ENCODE results near the gene SPATA12.

The SPATA12 gene

GRCh38 chr3:57120040-57120439, 59.6 kb downstream of the SPATA12 start:
- DNase-seq (ENCODE audit: low read depth) = no peak
- H3K4me3 ChIP-seq (ENCODE audit: low read length) = no peak overlapping the region
- TF ChIP-seq, protein P1, sequence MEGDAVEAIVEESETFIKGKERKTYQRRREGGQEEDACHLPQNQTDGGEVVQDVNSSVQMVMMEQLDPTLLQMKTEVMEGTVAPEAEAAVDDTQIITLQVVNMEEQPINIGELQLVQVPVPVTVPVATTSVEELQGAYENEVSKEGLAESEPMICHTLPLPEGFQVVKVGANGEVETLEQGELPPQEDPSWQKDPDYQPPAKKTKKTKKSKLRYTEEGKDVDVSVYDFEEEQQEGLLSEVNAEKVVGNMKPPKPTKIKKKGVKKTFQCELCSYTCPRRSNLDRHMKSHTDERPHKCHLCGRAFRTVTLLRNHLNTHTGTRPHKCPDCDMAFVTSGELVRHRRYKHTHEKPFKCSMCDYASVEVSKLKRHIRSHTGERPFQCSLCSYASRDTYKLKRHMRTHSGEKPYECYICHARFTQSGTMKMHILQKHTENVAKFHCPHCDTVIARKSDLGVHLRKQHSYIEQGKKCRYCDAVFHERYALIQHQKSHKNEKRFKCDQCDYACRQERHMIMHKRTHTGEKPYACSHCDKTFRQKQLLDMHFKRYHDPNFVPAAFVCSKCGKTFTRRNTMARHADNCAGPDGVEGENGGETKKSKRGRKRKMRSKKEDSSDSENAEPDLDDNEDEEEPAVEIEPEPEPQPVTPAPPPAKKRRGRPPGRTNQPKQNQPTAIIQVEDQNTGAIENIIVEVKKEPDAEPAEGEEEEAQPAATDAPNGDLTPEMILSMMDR (conservative IDR thresholded peaks at IDR 0.05; ENCODE audit: low read depth, low read length) = no peak

DNA sequence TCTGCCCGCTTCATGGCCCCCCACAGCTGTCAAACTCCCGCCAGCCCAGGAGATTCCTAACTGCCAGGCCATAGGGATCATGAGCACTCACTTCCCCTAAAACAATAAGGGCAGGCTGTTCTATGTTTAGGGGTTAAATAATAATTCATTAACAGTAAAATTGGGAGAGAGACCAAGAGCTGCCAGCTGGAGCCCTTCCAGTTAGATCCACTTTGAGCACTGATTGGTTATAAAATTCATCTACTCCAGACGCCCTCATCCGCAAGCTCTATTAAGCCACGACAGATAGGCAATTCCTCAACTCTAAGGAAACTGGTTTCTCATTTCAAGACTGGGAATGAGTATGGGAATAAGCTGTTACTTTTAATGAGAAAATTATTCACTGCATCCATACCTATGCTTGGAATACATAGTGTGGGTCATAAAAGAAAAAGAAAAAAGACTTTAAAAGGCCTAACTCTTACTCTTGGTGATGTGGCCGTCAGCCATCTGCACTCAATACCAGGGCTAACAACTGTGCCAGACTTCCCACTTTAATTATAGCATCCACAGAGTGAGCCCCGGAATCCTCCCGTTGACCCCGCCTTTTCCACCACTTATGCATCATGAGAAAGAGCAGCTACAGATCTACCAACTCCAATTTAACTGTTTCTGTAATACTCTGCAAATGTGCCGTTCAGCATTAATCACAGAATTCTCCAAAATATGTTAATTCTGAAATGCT, 60.1 kb downstream of the SPATA12 start:
- H3K4me3 ChIP-seq (ENCODE audit: low read length) = no peak overlapping the region
- TF ChIP-seq, protein P1 (conservative IDR thresholded peaks at IDR 0.05; ENCODE audit: low read depth, low read length) = no peak
- no peak for DNase-seq (ENCODE audit: low read depth)

Data from retinal pigment epithelial cell (primary cell).